HG03095 (cell line): ENCODE data around the gene MARK2.

ENCODE experiments used
- ATAC-seq: cut with Tn5 transposase; IDR thresholded peaks from one replicate; pipeline ENCODE4 v1.9.1; 2021; ENCODE audit warnings: moderate library complexity; ENCODE audit not compliant: unreplicated experiment

Gene MARK2

GRCh38 chr11:63829823-63830489 is 9.0 kb upstream of the MARK2 start:
- ATAC-seq, result no peak

GRCh38 chr11:63831326-63831725 is 7.6 kb upstream of the MARK2 start:
- ATAC-seq, result no peak

DNA sequence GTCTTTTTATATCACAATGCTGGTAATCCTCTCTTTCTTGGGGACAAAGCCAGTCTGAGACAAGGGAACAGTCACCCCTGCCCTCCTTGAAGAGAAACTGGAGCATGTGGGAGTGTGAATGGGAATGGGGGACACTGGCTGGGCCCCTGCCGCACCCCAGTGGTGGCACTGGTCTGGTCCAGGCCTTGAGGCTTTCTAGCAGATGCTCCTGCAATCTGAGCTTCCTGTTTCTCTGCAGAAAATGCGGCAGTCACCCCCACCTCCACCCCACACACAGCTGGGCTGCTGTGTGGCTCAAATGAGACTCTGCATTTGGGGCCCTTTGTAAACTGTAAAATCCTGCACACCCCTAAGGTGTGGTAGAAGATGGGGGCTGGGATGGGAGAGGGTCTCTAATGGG is 6.6 kb upstream of the MARK2 start:
- ATAC-seq, result no peak

- no peak for ATAC-seq
Observed at GRCh38 chr11:63833048-63833447, 5.9 kb upstream of the MARK2 start.

DNA sequence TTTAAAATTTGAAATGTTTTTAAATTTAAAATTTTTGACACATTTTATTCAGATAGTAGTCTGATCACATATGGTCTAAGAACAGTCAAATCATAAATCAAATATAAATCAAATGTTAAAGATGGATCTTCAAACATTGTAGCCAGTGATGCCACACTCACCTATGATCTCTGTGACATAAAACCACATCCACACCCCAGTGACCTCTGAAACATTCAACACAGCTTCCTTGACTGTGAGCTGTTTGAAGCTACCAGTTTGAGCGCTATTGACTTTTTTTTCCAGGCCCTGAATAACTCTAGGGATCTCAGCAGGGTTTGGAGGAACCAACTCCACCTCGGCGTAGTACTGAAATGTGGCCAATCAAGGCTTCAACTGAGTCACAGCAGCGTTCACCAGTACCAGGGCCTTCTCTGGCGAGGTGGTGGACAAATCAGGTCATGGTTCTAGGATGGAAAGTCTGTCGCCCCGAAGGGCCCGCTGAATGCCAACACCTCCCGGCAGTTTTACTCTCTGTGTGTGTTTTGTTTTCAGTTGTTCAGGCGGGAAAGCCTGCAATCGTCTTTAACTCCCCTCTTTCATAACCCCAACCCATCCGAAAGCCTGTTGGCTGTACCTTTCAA is 4.3 kb upstream of the MARK2 start:
- ATAC-seq, result no peak

DNA sequence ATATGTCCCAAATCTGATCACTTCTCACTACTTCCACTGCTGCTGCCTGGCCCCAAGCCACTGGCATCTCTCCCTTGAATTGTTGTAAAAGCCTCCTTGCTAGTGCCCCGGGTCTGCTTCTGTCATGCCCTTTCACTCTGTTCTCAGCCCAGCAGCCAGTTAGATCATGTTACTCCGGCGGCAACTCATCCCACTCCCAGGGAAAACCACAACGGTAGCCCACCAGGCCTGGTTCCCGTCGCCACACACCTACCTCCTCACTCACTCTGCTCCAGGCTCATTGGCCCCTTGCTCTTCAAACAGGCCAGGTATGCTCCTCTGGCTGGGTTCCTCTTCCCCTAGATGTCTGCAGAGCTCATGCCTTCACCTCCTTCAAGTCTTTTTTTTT is 3.8 kb upstream of the MARK2 start:
- ATAC-seq, result no peak

DNA sequence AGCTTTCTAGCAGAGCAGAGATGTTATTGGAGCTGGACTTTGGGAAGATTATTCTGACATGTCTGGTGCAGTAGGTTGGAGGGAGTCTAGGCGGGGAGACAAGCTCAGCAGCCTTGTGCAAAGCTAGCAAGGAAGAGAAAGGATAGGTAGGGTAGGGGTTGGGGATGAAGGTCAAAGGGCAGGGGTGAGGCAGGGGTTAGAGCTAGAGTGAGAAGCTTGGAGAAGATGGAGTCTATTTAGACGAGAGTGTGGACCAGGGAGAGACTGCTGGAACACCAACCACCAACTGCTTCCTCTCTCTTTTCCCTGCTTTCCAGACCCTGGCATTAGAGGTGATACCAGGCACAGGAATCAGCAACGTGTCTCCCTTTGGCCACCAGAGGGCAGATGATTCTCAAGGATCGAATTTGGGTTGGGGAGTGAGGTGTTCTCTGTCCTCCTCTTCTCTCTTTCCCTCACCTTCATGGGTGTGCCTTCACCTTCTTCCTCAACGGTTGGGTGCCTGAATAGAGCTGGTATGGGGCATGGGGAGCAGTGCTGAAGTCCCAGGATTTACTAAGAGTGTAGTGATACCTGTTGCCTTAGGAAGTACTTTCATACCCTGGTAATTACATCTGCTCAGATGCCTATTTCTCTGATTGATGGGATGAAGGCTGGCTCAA is 1.8 kb upstream of the MARK2 start:
- no peak for ATAC-seq

GRCh38 chr11:63837739-63838138 is 1.2 kb upstream of the MARK2 start:
- ATAC-seq, result no peak

GRCh38 chr11:63838150-63838677 is 696 bp upstream of the MARK2 start:
- no peak for ATAC-seq

DNA sequence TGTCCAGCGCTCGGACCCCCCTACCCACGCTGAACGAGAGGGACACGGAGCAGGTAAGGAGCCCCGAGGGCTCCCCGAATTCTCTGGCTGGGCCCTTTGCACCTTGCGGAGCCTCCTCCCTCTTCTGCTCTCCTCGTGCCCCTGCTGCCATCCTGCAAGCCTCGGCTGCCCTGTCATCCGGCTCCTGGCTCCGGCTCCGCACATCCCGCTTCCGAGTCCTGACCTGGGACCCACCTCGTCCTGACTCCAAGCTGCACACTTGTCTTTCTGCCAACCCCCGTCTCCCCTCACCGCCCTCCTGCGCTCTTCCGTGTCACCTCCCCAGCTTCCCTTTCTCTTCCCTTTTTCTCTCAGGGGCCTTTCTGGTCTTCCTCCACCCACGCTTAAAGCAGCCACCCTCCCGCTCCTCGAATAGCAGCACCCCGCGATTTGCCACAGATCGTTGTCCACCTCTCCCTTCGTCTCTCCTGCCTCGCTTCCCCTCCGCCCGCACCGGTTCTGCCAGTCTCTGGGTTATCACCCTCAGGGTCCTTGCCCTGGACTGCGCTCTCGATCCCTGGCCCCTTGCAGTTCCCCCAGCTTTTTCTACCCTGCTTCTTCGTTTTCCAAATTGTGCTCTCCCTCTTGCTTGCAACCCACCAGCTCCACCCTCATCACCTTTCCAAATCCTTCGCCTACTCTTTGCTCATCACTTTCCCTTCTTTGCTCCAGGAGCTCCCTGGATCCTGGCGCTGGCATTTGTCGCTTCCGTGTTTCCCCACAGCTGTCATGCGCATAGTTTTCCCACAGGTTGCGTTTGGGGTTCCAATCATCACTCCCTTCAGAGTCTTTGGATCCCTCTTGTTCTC is 822 bp downstream of the MARK2 start:
- peak; percentile 0 for ATAC-seq

DNA sequence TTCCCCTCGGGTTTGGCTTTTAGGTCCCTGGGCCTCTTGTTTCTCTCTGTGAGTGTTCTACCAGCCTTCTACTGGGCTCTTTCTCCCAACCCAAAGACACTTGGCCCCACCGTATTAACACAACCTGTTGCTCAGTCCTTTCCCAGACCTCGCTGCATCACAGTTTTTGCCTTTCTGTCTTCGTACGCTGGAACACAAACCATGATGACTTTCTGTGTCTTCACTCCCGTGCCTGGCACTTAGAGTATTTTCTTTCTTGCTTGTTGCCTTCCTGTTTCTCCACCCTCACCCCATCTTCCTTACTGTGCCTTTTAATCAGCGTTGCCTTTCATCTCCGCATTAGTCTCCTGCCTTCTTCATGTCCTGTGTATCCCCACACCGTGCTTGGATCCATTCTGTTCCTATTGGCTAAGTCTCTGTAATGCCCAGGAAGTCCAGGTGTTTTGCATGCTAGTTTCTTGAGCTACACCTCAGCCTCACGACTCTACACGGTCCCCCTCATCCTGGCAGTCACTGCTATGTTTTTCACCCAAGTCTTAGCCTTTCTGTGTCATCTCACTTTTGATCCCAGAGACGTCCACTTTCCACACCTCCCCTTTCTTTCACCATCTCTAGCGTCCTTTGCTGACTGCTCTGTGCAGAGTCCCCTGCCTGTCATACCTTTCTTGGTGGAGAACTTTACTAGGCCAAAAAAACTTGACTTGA is 1.6 kb downstream of the MARK2 start:
- no peak for ATAC-seq

GRCh38 chr11:63841554-63841953 is 2.6 kb downstream of the MARK2 start:
- ATAC-seq, result no peak

- no peak for ATAC-seq
Observed at GRCh38 chr11:63843041-63843440, 4.1 kb downstream of the MARK2 start.

GRCh38 chr11:63844836-63845235 is 5.9 kb downstream of the MARK2 start:
- ATAC-seq, result no peak

- ATAC-seq, result no peak
Observed at GRCh38 chr11:63845303-63845702, 6.4 kb downstream of the MARK2 start.

DNA sequence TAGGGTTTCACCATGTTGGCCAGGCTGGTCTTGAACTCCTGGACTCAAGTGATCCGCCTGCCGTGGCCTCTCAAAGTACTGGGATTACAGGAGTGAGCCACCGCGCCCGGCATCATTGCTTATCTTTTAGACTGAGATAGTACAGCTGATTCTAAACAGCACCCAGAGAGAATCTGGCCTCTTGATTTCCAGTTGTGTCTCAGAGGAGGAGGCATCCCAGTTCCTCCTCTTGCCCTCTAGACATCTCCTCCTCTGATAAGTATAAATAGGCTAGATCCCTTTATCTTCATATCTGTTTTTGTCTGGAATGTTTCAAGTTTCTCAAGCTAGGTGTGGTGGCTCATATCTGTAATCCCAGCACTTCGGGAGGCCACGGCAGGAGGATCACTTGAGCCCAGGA is 7.0 kb downstream of the MARK2 start:
- no peak for ATAC-seq

GRCh38 chr11:63846897-63847296 is 8.0 kb downstream of the MARK2 start:
- ATAC-seq, result no peak

GRCh38 chr11:63847363-63847762 is 8.5 kb downstream of the MARK2 start:
- no peak for ATAC-seq

GRCh38 chr11:63849691-63850090 is 10.8 kb downstream of the MARK2 start:
- ATAC-seq, result no peak

DNA sequence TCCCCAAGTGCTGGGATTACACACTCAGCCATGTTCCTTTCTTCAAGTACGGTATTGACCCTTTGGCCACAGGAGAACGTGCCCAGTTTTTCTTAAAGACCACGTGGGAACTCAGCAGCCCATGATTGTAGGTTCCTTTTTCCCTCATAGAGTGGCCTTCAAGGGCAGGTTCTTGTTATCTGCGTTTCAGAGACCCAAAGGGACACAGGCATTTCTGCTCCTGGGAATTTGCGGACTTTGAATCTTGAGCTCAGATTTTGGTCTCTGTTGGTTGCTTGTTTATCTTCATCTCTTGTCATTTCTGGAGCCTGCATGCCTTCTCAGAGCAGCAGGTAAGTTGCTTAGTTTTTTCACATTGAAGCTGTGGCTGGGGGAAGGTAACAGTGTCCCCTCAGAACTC is 12.0 kb downstream of the MARK2 start:
- no peak for ATAC-seq

GRCh38 chr11:63851364-63851763 is 12.5 kb downstream of the MARK2 start:
- no peak for ATAC-seq
